CD4-positive, alpha-beta T cell treated with Interleukin-12 subunit alpha and Interleukin-12 subunit beta, for 1 hour (primary cell): ENCODE data around the gene ASGR2.

ENCODE experiments used
- DNase-seq: peaks from one replicate; pipeline ENCODE4 v3.0.0-alpha.2; 2020

ASGR2 gene

DNA sequence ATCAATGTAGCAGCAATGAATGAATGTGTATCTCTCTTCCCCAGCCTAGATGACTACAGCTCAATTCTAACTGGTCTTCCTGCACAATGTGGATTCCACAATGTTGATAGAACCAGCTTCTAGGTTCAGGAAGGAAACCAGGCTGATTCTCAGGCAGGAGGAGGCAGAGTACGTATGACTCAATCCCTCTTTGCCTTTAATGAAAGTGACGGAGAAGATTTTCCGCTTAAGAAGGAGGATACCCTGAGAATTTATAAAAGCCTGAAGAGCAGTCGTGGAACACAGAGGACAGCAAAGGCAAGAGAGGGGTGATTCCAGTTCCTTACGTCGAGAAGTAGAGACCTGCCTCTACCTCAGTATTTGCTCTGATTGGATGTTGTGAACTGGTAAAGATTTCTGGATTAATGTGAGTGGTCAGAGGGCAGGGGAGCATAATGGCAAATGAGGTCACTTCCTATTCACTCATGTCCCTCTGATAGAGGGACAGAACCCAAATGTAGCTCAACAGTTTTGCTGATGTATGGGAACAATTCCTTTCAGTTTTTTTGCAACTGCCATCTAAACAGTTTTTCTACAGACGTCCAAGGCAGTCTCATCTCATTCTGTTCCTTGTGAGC, 55.7 kb downstream of the ASGR2 start:
- DNase-seq = no peak

GRCh38 chr17:7056386-7056785, 58.2 kb downstream of the ASGR2 start:
- DNase-seq = no peak
